Measurements from ENCODE around the gene SV2A. TPM values are rescaled to one million over a fixed set of nuclear protein-coding genes. Genes with fewer than 3 reads are reported as not detected.
A peak's percentile ranks its signal among the peaks of the same experiment; 100 is the strongest.

The SV2A gene
- polyA plus RNA-seq, 1 experiment: 25.4 TPM

- Histone ChIP-seq H3K4me3 (ENCODE audit: low read depth, low read length) (no peak overlapping the region), H3K27me3 (ENCODE audit: control insufficient read depth, insufficient read depth, low read length) (no peaks in the 10 kb centered on the region), H3K36me3 (ENCODE audit: control insufficient read depth, insufficient read depth, low read length) (peaks cover 4% of the 10 kb centered on the region; the same call in 1 of the 2 replicates)
- ChIA-PET POLR2A (no interaction called here), CTCF (interaction anchor here (2.4 kb wide), 1 partner anchor 11 kb away, joined by 10 read pairs; no protein-coding TSS in a partner anchor)
- TF ChIP-seq CTCF (IDR thresholded peaks at IDR 0.05; ENCODE audit: insufficient read depth, low read depth, low read length): no peak
- DNase-seq (ENCODE audit: low read depth): no peak
Measured at GRCh38 chr1:149903836-149904491, 13.7 kb downstream of the SV2A start.

- Histone ChIP-seq H3K4me3 (ENCODE audit: low read depth, low read length) (peak within 1 kb of the TSS; percentile 50), H3K27me3 (ENCODE audit: control insufficient read depth, insufficient read depth, low read length) (no peaks in the 10 kb centered on the region), H3K36me3 (ENCODE audit: control insufficient read depth, insufficient read depth, low read length) (peaks cover 1% of the 10 kb centered on the region; the same call in 1 of the 2 replicates)
- TF ChIP-seq CTCF (IDR thresholded peaks at IDR 0.05; ENCODE audit: insufficient read depth, low read depth, low read length): no peak
- CTCF ChIA-PET: interaction anchor here (0.8 kb wide), 1 partner anchor 12 kb away, joined by 5 read pairs; a partner anchor contains a TSS
- POLR2A ChIA-PET: interaction anchor here (2.0 kb wide), 1 partner anchor 13 kb away, joined by 16 read pairs; a partner anchor contains a TSS
- peak; percentile 53 for DNase-seq (ENCODE audit: low read depth)
Measured at GRCh38 chr1:149899460-149900284, 18.0 kb downstream of the SV2A start, which contains the start of gene BOLA1. BOLA1 (plus strand) TSS chr1:149899568; CDS start chr1:149900060, 492 bp downstream.

- H3K36me3 ChIP-seq (ENCODE audit: control insufficient read depth, insufficient read depth, low read length): no peaks in the 10 kb centered on the region
- ChIA-PET CTCF (no interaction called here), POLR2A (no interaction called here)
- H3K4me3 ChIP-seq (ENCODE audit: low read depth, low read length): no peak overlapping the region
- no peaks in the 10 kb centered on the region for H3K27me3 ChIP-seq (ENCODE audit: control insufficient read depth, insufficient read depth, low read length)
- DNase-seq (ENCODE audit: low read depth): no peak
- TF ChIP-seq CTCF (IDR thresholded peaks at IDR 0.05; ENCODE audit: insufficient read depth, low read depth, low read length): no peak
Measured at GRCh38 chr1:149896575-149896974, 21.1 kb downstream of the SV2A start.

- CTCF ChIA-PET: interaction anchor here (0.7 to 1.8 kb wide), 6 partner anchors 13 to 1132 kb away, joined by 3 to 6 read pairs (median 4); partner anchors contain the start of gene SF3B4
- Histone ChIP-seq H3K4me3 (ENCODE audit: low read depth, low read length) (peak overlapping the region; percentile 49), H3K27me3 (ENCODE audit: control insufficient read depth, insufficient read depth, low read length) (no peaks in the 10 kb centered on the region), H3K36me3 (ENCODE audit: control insufficient read depth, insufficient read depth, low read length) (no peaks in the 10 kb centered on the region)
- POLR2A ChIA-PET: interaction anchor here (1.4 kb wide), 1 partner anchor 27 kb away, joined by 4 read pairs; no protein-coding TSS in a partner anchor
- DNase-seq (ENCODE audit: low read depth): no peak
- TF ChIP-seq CTCF (IDR thresholded peaks at IDR 0.05; ENCODE audit: insufficient read depth, low read depth, low read length): no peak
Measured at GRCh38 chr1:149888999-149889289, 28.7 kb downstream of the SV2A start.

All from BJ (cell line).